ENCODE results near the gene UCHL3. TPM values are rescaled to one million over a fixed set of nuclear protein-coding genes. Genes with fewer than 3 reads are reported as not detected.

Gene UCHL3
- total RNA-seq, 1 experiment from 2014 or later: 50.0 TPM

DNA sequence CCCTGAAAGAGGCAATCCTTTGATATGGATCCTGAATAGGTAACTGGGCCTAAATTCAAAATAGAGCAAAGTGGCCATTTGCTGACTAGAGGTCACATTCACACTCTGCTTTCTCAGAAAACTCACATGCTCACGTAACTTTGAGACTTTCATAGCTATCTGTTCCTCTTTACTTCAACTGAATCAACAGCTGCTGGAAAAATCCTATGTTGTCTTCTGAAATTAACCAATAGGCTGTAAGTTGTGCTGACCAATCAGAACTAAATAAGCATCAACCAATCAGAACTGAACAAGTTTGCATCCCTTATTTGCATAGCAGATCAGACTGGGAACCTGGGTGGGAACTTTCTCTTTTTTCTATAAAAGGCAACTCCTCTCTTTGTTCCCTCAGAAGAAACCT lies 43.6 kb upstream of the UCHL3 start:
- Histone ChIP-seq H3K27me3 (ENCODE audit: low read length) (no peaks in the 10 kb centered on the region), H3K9me2 (replicated peaks; ENCODE audit: low read length) (no peaks in the 10 kb centered on the region), H2AFZ (ENCODE audit: low read length) (no peak overlapping the region), H4K20me1 (ENCODE audit: low read length) (no peaks in the 10 kb centered on the region), H3K27ac (ENCODE audit: low read length) (no peak overlapping the region), H3K9me3 (ENCODE audit: low read length) (no peaks in the 10 kb centered on the region), H3K36me3 (ENCODE audit: low read depth, low read length) (no peaks in the 10 kb centered on the region), H3K4me2 (ENCODE audit: low read length) (no peak overlapping the region), H3K9ac (ENCODE audit: low read length) (no peak overlapping the region), H3K4me1 (ENCODE audit: insufficient read depth, low read length) (no peaks in the 10 kb centered on the region), H3K79me2 (ENCODE audit: low read length) (no peaks in the 10 kb centered on the region), H3F3A (ENCODE audit: low read length, unreplicated experiment) (no peaks in the 10 kb centered on the region), H3K4me3 (ENCODE audit: low read length) (no peak overlapping the region)
- intact Hi-C loops (cut with micrococcal nuclease): no loop called here
- POLR2A ChIA-PET (ENCODE audit: unreplicated experiment): no interaction called here
- no TSS peak for BruUV-seq (replicated peaks)
- DNase-seq (no peak), ATAC-seq (no peak)
- CTCF ChIA-PET: no interaction called here
- TF ChIP-seq EZH2phosphoT487 (IDR thresholded peaks at IDR 0.05; ENCODE audit: borderline replicate concordance, low read length): no peak
- TF ChIP-seq, protein P1, sequence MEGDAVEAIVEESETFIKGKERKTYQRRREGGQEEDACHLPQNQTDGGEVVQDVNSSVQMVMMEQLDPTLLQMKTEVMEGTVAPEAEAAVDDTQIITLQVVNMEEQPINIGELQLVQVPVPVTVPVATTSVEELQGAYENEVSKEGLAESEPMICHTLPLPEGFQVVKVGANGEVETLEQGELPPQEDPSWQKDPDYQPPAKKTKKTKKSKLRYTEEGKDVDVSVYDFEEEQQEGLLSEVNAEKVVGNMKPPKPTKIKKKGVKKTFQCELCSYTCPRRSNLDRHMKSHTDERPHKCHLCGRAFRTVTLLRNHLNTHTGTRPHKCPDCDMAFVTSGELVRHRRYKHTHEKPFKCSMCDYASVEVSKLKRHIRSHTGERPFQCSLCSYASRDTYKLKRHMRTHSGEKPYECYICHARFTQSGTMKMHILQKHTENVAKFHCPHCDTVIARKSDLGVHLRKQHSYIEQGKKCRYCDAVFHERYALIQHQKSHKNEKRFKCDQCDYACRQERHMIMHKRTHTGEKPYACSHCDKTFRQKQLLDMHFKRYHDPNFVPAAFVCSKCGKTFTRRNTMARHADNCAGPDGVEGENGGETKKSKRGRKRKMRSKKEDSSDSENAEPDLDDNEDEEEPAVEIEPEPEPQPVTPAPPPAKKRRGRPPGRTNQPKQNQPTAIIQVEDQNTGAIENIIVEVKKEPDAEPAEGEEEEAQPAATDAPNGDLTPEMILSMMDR (conservative IDR thresholded peaks at IDR 0.05; ENCODE audit: low read depth, low read length): no peak
- TF ChIP-seq EZH2 (IDR thresholded peaks at IDR 0.05; ENCODE audit: low read length, unreplicated experiment): no peak

DNA sequence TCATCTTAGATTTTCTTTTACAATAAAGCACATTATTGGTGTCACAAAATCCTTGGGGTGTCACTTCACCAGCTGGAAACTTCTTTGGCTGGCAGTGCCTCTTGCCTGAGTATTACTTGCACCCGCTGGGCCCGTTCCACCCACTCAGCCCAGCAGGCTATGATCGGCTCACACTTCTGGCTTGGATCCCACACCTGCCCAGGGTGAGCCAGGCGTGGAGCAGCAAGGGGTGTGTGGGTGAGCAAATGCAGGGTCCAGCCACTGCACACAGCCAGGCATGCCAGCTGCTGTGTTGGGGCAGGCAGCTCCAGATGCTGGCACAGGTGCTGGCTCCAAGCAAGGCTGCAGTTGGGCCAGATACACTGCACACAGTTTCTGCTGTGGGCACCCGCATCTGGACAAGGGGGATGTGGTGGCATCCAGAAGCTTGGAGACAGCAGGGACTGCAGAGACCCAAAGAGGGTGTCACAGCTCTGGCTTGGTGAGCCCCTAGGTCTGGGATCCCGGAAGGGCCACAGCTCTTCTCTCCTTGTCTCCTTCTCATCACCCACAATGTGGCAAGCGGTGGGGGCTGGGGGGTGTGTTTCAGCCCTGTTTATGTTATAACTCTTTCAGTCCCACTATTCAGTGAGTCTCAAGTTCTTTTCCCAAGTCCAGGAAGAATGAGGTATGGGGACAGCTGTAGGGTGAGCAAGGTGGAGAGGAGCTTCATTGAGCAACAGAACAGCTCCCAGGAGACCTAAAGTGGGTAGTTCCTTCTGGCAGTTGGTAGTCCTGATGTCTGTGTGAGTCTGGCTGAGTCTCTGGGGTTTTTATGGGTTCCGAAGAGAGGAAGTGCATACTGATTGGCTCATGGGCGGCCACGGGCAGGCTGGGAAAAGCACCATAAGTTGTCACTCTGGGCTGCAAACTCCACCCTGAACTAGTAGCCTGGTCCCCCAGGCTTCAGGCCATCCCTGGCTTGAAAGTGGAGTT lies 42.3 kb upstream of the UCHL3 start:
- Histone ChIP-seq H3K4me2 (ENCODE audit: low read length) (no peak overlapping the region), H2AFZ (ENCODE audit: low read length) (no peak overlapping the region), H3K79me2 (ENCODE audit: low read length) (no peaks in the 10 kb centered on the region), H3K4me1 (ENCODE audit: insufficient read depth, low read length) (no peaks in the 10 kb centered on the region), H3K9me2 (replicated peaks; ENCODE audit: low read length) (no peaks in the 10 kb centered on the region), H3K9ac (ENCODE audit: low read length) (no peak overlapping the region), H3K27me3 (ENCODE audit: low read length) (no peaks in the 10 kb centered on the region), H3K9me3 (ENCODE audit: low read length) (no peaks in the 10 kb centered on the region), H4K20me1 (ENCODE audit: low read length) (no peaks in the 10 kb centered on the region), H3K27ac (ENCODE audit: low read length) (no peak overlapping the region), H3F3A (ENCODE audit: low read length, unreplicated experiment) (no peaks in the 10 kb centered on the region), H3K4me3 (ENCODE audit: low read length) (no peak overlapping the region), H3K36me3 (ENCODE audit: low read depth, low read length) (no peaks in the 10 kb centered on the region)
- DNase-seq (no peak), ATAC-seq (no peak)
- TF ChIP-seq EZH2phosphoT487 (IDR thresholded peaks at IDR 0.05; ENCODE audit: borderline replicate concordance, low read length) (no peak), EZH2 (IDR thresholded peaks at IDR 0.05; ENCODE audit: low read length, unreplicated experiment) (no peak)
- TF ChIP-seq, protein P1 (conservative IDR thresholded peaks at IDR 0.05; ENCODE audit: low read depth, low read length): no peak
- no TSS peak for BruUV-seq (replicated peaks)
- CTCF ChIA-PET: no interaction called here
- POLR2A ChIA-PET (ENCODE audit: unreplicated experiment): no interaction called here
- intact Hi-C loops (cut with micrococcal nuclease): no loop called here

DNA sequence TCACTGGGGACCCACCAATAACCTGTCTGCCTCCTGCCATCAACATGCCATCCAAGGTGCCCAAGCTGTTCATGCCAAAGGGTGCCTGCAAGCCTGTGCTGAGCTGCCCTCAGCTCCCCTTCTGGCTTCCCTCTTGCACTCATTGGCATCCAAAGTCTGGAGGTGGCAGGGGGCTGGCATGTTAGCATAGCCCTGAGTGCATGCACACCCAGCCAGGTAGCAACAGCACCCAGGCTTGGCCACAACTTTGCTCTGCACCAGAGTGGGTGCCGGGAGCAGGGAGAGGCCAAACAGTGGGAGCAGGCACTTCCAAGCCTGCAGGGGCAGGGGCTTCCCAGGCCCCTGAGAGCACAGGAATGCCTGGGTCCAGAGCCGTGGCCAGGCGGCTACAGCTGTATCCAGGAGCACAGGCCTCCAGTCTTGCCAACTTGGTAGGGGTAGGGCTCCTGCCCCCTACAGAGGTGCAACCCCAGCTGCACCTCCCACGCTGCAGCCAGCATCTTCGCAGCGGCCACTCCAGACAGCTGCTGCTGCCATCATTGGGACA lies 41.5 kb upstream of the UCHL3 start:
- H3K4me2 ChIP-seq (ENCODE audit: low read length): no peak overlapping the region
- H3K9me2 ChIP-seq (replicated peaks; ENCODE audit: low read length): no peaks in the 10 kb centered on the region
- H3K4me3 ChIP-seq (ENCODE audit: low read length): no peak overlapping the region
- H3K27ac ChIP-seq (ENCODE audit: low read length): no peak overlapping the region
- H3F3A ChIP-seq (ENCODE audit: low read length, unreplicated experiment): no peaks in the 10 kb centered on the region
- POLR2A ChIA-PET (ENCODE audit: unreplicated experiment): no interaction called here
- H3K9ac ChIP-seq (ENCODE audit: low read length): no peak overlapping the region
- DNase-seq: no peak
- H3K9me3 ChIP-seq (ENCODE audit: low read length): no peaks in the 10 kb centered on the region
- H2AFZ ChIP-seq (ENCODE audit: low read length): no peak overlapping the region
- intact Hi-C loops (cut with micrococcal nuclease): no loop called here
- TF ChIP-seq, protein P1 (conservative IDR thresholded peaks at IDR 0.05; ENCODE audit: low read depth, low read length): no peak
- TF ChIP-seq EZH2phosphoT487 (IDR thresholded peaks at IDR 0.05; ENCODE audit: borderline replicate concordance, low read length) (no peak), EZH2 (IDR thresholded peaks at IDR 0.05; ENCODE audit: low read length, unreplicated experiment) (no peak)
- no peak for ATAC-seq
- no peaks in the 10 kb centered on the region for H3K27me3 ChIP-seq (ENCODE audit: low read length)
- H3K4me1 ChIP-seq (ENCODE audit: insufficient read depth, low read length): no peaks in the 10 kb centered on the region
- H4K20me1 ChIP-seq (ENCODE audit: low read length): no peaks in the 10 kb centered on the region
- CTCF ChIA-PET: no interaction called here
- no TSS peak for BruUV-seq (replicated peaks)
- H3K79me2 ChIP-seq (ENCODE audit: low read length): no peaks in the 10 kb centered on the region
- H3K36me3 ChIP-seq (ENCODE audit: low read depth, low read length): no peaks in the 10 kb centered on the region

All from PC-3 (cell line).